Measurements from ENCODE around the gene ACACB. TPM values are rescaled to one million over a fixed set of nuclear protein-coding genes. Genes with fewer than 3 reads are reported as not detected.

ACACB gene
- total and polyA plus RNA-seq, 2 donors (not counting 3 experiments of a cell fraction or from before 2014, with no cell fraction given) = 1.3 to 5.7 TPM

GRCh38 chr12:109115404-109115757 lies 1.0 kb upstream of the ACACB start:
- H3K4me2 ChIP-seq (ENCODE audit: insufficient read depth, low read length) = no peak overlapping the region
- TF ChIP-seq POLR2AphosphoS5 (IDR thresholded peaks at IDR 0.05; ENCODE audit: insufficient read depth, low read depth, low read length) (no peak), FOS (IDR thresholded peaks at IDR 0.05; ENCODE audit: borderline replicate concordance, insufficient read depth, low read length) (no peak), JUN (IDR thresholded peaks at IDR 0.05; ENCODE audit: borderline replicate concordance, insufficient read depth, insufficient read length, low read depth) (no peak), MAX (IDR thresholded peaks at IDR 0.05; ENCODE audit: insufficient read depth, insufficient read length) (no peak), EZH2 (IDR thresholded peaks at IDR 0.05; ENCODE audit: borderline replicate concordance, low read depth, low read length, severe bottlenecking) (no peak), POLR2A (IDR thresholded peaks at IDR 0.05; ENCODE audit: low read depth, low read length) (no peak), CTCF (IDR thresholded peaks at IDR 0.05; ENCODE audit: extremely low read depth in 1 of 2, insufficient read depth in 1 of 2, low read depth in 1 of 2, low read length in 2 of 2) (no peak), MYC (IDR thresholded peaks at IDR 0.05; ENCODE audit: low read depth, low read length) (no peak), GATA2 (IDR thresholded peaks at IDR 0.05; ENCODE audit: insufficient read depth, insufficient read length, low read depth, low read length) (no peak)
- no TSS peak for BruUV-seq (replicated peaks)
- H3K36me3 ChIP-seq (ENCODE audit: control insufficient read depth in 2 of 2, extremely low read depth in 1 of 2, insufficient read depth in 2 of 2, low read length in 2 of 2) = no peaks in the 10 kb centered on the region
- no peak overlapping the region for H2AFZ ChIP-seq (ENCODE audit: low read depth, low read length)
- no peak overlapping the region for H3K27ac ChIP-seq (ENCODE audit: insufficient read depth, low read depth, low read length)
- CTCF ChIA-PET = interaction anchor here (1.1 kb wide), 1 partner anchor 270 kb away, joined by 3 read pairs; no protein-coding TSS in a partner anchor
- POLR2A ChIA-PET = no interaction called here
- no peaks in the 10 kb centered on the region for H3K79me2 ChIP-seq (ENCODE audit: control insufficient read depth, insufficient read depth, low read length)
- FAIRE-seq (no peak), DNase-seq (ENCODE audit: low read depth, low spot score) (no peak)
- intact Hi-C loops (cut with micrococcal nuclease) = no loop called here
- H3K4me3 ChIP-seq (replicated peaks in 1 of 3; ENCODE audit: insufficient read depth in 1 of 3, low read depth in 1 of 3, low read length in 3 of 3) = no peak overlapping the region
- no peaks in the 10 kb centered on the region for H3K9me3 ChIP-seq (replicated peaks; ENCODE audit: control insufficient read depth, insufficient read depth, low read length)
- H3K4me1 ChIP-seq (ENCODE audit: control insufficient read depth, extremely low read depth, insufficient read depth, low read length) = peaks cover 9% of the 10 kb centered on the region
- no peaks in the 10 kb centered on the region for H3K9me1 ChIP-seq (replicated peaks; ENCODE audit: control insufficient read depth, extremely low read depth, insufficient read depth, low read length)
- no peak overlapping the region for H3K9ac ChIP-seq (replicated peaks; ENCODE audit: extremely low read depth, insufficient read depth, low read length)
- H4K20me1 ChIP-seq (replicated peaks; ENCODE audit: control insufficient read depth, extremely low read depth, insufficient read depth, low read length) = no peaks in the 10 kb centered on the region
- dilution Hi-C loops (cut with MboI; ENCODE audit: extremely low pct_ligation_motif_present, low sequenced_read_pairs) = no loop called here
- no peaks in the 10 kb centered on the region for H3K27me3 ChIP-seq (ENCODE audit: control insufficient read depth in 2 of 2, insufficient read depth in 2 of 2, low read length in 2 of 2)

Measured in endothelial cell of umbilical vein (primary cell).